ENCODE data around the gene SUN1. TPM values are rescaled to one million over a fixed set of nuclear protein-coding genes. Genes with fewer than 3 reads are reported as not detected.

Gene SUN1
- total RNA-seq, 2 donors from 2014 or later: 46.4 to 103 TPM

DNA sequence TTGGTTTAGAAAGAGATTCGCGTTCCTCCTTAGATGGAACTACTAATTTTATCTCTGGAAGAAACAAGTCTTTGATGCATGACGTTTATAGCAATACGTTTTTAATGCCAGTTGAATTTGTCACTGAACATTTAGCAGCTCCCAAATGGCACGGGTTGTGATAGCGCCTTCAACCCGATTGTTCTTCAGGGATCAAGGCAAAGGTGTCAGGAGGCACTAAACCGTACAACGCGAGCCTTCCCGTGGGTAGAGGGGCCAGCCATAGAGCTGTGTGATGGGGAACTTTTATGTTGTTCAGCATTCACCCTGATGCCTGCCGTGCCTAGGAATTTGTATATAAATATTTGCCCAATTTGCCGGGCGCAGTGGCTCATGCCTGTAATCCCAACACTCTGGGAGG lies 47.4 kb downstream of the SUN1 start:
- Mint-ChIP-seq H3K4me3 (no peak overlapping the region), H3K9me3 (no peaks in the 10 kb centered on the region), H3K4me1 (peaks cover 13% of the 10 kb centered on the region), H3K36me3 (ENCODE audit: low read depth) (peaks cover 19% of the 10 kb centered on the region), H3K27ac (no peak overlapping the region), H3K27me3 (no peaks in the 10 kb centered on the region)
- no peak for ATAC-seq (replicated peaks)

DNA sequence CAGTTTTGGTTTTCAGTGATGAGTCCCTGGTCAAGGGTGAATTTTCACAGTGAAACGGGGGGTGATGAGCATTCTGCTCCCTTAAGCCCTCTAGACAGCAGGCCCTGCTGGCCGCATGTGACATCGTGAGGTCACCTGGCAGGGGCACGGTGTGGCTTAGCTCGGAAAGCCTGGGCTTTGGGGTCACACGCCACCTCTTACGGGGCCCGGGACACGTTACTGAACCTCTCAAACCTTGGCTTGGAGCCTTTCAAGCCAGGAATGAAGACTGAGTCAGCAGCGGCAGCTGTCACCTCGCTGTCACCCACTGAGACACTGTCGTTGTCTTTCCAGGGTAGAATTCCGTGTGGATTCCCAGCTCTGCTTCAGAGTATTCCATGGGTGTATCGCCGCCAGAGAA lies 48.2 kb downstream of the SUN1 start:
- Mint-ChIP-seq H3K27ac (no peak overlapping the region), H3K36me3 (ENCODE audit: low read depth) (peaks cover 19% of the 10 kb centered on the region), H3K4me3 (no peak overlapping the region), H3K4me1 (peaks cover 13% of the 10 kb centered on the region), H3K9me3 (no peaks in the 10 kb centered on the region), H3K27me3 (no peaks in the 10 kb centered on the region)
- no peak for ATAC-seq (replicated peaks)

DNA sequence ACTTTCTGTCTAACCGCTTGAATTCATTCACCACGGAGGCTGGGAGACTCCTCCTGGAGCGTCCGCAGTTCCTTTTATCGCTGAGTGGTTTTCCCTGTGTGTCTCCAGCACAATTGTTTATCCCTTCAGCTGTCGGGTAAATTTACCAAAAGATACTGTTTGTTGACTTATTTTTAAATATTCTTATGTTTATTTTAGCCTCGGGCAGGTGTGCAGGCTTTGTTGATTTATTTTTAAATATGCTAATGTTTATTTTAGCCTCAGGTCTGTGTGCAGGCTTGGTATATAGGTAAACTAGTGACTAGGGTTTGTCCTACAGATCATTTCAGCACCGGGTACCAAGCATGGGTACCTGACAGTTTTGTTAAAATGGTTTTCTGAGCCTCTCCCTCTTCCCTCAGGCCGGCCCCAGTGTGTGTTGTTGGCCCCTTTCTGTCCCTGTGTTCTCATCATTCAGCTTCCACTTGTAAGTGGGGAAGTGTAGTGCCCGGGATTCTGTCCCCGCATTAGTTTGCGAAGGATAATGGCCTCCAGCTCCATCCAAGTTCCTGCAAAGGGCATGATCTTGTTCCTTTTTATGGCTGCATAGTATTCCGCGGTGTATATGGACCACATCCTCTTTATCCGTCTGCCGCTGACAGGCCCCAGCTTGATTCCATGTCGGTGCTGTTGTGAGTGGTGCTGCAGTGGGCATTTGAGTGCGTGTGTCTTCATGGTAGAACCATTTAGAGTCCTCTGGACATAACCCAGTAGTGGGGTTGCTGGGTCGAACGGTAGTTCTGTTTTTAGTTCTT lies 49.4 kb downstream of the SUN1 start:
- H3K27me3 Mint-ChIP-seq: no peaks in the 10 kb centered on the region
- no peak overlapping the region for H3K4me3 Mint-ChIP-seq
- no peak overlapping the region for H3K27ac Mint-ChIP-seq
- ATAC-seq (replicated peaks): no peak
- H3K4me1 Mint-ChIP-seq: peaks cover 13% of the 10 kb centered on the region
- no peaks in the 10 kb centered on the region for H3K9me3 Mint-ChIP-seq
- peaks cover 19% of the 10 kb centered on the region for H3K36me3 Mint-ChIP-seq (ENCODE audit: low read depth)

DNA sequence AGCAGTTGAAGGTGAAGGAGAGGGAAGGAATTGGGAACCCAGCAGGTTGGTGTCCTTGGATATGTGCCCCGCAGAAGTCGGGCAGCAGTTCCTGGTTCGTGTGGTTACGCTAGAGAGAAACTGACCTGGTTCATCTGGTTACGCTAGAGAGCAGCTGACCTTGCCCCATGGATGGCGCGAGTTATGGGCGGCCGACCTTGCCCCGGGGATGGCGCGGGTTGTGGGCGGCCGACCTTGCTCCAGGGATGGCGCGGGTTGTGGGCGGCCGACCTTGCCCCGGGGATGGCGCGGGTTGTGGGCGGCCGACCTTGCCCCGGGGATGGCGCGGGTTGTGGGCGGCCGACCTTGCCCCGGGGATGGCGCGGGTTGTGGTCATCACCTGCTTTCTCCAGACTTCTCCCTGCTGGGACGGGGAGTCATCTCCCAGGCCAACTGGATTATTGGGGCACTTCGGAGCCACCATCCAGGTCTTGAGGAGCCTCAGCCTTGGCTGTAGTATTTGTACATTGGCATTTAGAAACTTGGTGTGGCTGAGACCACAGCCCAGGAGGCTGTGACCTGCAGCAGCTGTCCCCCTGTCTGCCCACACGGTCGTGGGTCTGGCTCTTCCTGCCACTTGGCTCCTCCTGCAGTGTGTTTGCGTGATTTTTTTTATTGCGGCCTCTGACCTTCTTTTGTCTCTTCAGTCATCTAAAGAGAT lies 50.2 kb downstream of the SUN1 start:
- Mint-ChIP-seq H3K27me3 (no peaks in the 10 kb centered on the region), H3K9me3 (no peaks in the 10 kb centered on the region), H3K36me3 (ENCODE audit: low read depth) (peaks cover 16% of the 10 kb centered on the region), H3K27ac (no peak overlapping the region), H3K4me1 (peaks cover 13% of the 10 kb centered on the region), H3K4me3 (no peak overlapping the region)
- ATAC-seq (replicated peaks): no peak

DNA sequence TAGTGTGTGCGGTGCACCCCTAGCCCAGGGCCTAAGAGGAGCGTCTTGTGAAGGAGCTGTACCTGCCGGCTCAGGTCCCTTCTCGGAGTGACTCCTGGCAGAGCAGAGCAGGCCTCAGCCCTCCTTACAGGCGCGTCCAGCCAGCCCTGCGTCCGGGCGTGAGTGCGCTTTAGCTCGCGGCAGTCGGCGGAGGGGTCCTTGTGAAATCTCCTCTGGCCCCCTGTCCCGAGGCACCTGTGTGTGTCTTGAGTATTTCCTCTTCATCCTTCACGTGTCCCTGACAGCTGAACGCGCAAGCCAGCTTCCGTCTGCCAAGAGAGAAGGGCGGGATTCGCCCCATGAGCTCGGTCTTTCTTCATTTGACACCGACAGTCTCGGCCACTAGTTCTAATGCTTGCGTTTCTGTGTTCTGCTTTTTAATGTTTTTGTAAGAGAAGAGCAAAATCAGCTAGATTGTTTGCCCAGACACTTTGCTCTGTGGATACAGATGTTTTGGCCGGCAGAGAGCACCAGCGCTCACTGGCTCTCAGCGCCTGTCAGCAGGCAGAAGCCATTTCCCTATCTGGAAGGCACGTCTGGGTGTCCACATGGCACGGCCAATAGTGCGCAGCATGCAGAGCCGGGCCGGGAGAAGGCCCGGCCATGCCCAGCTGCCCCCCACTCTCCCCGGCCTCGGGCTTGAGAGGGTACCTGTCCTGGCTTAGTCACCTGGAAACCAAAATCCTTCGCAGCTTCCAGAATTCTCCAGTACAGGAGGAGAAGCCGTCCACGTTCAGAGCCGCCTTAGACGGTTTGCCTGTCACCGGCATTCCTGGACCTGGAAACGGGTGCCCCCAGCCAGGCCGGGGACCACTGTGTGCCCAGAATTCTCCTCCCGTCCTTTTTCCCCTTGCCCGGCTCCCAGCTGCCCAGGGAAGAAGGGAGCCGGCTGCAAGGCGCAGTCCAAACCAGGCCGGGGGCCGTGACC lies 51.1 kb downstream of the SUN1 start:
- ATAC-seq (replicated peaks): no peak
- peaks cover 9% of the 10 kb centered on the region for H3K4me1 Mint-ChIP-seq
- no peak overlapping the region for H3K27ac Mint-ChIP-seq
- no peaks in the 10 kb centered on the region for H3K27me3 Mint-ChIP-seq
- H3K9me3 Mint-ChIP-seq: no peaks in the 10 kb centered on the region
- H3K4me3 Mint-ChIP-seq: no peak overlapping the region
- H3K36me3 Mint-ChIP-seq (ENCODE audit: low read depth): peaks cover 18% of the 10 kb centered on the region

DNA sequence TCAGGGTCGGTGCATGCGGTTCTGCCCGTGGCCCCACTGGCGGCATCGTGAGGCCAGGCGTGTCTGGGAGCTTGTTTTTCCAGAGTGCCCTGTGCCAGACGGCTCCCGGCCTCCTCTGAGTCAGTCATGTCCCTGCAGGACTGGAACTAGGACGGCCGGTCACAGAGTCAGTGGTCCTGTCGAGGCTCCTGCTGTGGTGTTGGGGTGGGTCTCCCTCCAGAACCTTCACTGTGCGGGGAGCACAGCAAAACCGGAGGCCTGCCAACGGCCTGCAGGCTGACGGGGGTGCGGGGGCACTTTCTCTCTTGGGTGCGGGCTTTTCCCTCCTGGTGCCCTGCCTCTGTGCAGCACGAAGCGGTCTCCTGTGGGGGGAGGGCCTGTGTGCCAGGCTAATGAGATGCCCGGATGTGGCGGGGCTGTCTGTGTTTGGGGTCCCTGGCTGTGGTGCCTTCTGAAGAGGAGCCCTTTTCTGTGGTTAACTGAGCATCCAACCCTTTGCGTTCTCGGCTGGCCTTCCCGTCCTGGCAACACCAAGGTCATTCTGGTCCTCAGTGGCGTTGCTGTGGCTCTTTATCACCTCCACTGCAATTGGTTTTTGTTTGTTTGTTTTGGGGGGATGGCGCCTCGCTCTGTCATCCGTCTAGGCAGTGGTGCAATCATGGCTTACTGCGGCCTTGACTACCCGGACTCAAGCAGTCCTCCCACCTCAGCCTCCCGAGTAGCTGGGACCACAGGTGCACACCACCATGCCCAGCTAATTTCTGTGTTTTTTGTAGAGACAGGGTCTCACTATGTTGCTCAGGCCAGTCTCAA lies 52.1 kb downstream of the SUN1 start:
- Mint-ChIP-seq H3K27me3 (no peaks in the 10 kb centered on the region), H3K27ac (no peak overlapping the region), H3K4me3 (no peak overlapping the region), H3K9me3 (no peaks in the 10 kb centered on the region), H3K36me3 (ENCODE audit: low read depth) (peaks cover 18% of the 10 kb centered on the region), H3K4me1 (peaks cover 5% of the 10 kb centered on the region)
- ATAC-seq (replicated peaks): no peak

DNA sequence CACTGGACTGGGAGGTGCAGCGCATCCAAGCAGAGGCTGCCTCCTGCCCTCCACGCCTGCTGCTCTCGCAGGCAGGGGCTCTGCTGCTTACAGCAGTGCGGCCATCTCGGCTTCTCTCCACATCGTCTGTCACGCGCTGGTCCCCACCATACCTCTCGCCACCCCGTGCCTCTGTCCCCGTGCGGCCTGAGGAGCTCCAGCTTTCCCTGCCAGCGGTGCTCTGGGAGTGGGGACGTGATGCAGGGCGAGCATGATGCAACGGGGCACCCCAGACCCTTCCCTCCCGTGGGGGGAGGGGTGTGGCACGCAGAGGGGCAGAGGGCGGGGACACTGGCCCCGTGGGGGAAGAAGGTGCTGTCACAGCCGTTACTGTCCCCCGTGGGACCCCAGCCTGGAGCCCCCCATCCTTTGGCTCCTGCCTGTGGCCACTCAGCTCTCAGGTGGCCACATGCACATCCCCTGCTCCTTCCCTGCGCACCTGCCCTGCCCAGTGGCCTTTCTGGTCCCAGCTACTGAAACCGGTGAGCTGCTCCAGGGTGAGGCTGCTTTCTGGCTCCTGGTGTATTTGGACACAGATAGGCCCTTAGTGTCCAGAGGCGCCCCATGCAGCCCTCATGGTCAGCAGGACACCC lies 53.1 kb downstream of the SUN1 start:
- Mint-ChIP-seq H3K36me3 (ENCODE audit: low read depth) (peaks cover 20% of the 10 kb centered on the region), H3K4me3 (no peak overlapping the region), H3K4me1 (peaks cover 5% of the 10 kb centered on the region)

GRCh38 chr7:885893-886625 lies 53.8 kb downstream of the SUN1 start:
- Mint-ChIP-seq H3K9me3 (no peaks in the 10 kb centered on the region), H3K27ac (no peak overlapping the region), H3K4me3 (no peak overlapping the region), H3K4me1 (peaks cover 5% of the 10 kb centered on the region), H3K27me3 (no peaks in the 10 kb centered on the region), H3K36me3 (ENCODE audit: low read depth) (peaks cover 27% of the 10 kb centered on the region)
- no peak for ATAC-seq (replicated peaks)

More for the DNA sequence above, 53.1 kb downstream of the SUN1 start:
- H3K27ac Mint-ChIP-seq: no peak overlapping the region
- H3K27me3 Mint-ChIP-seq: no peaks in the 10 kb centered on the region
- no peak for ATAC-seq (replicated peaks)
- H3K9me3 Mint-ChIP-seq: no peaks in the 10 kb centered on the region

DNA sequence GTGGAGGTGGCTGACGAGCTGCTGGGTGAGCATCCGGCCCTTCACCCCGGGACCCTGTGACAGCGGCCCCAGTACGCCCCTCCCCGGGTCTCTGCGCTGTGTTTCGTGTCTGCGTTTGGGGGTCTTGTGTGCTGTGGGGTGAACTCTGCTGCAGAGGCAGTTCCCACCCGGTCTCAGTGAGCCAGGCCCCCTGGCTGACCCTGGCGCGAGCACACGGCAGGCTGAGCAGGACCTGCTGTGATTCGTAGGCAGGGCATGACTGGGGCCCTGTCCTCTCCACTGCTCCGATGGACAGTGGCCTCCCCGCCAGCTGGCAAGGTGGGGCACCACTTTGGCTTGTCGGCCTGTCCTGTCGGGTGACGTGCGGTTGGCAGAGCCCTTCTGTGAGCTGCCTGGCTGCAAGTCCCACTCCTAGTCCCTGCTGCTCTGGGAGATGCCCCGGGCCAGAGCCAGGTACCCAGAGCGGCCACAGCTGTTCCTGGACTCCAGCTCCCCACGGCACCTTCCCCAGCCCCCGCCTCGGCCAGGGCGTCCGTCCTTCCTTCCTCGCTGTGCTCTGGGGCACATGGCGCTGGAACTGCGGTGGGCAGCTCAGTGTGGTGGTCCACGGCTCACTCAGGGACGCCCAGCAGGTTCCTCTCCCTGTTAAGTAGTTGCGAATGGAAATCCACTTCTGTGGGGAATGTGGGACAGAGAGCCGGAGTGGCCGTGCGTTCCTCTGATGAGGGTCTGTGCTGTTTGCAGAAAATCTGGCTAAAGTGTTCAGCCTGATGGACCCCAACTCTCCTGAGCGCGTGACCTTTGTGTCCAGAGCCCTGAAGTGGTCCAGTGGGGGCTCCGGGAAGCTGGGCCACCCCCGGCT lies 54.6 kb downstream of the SUN1 start:
- Mint-ChIP-seq H3K27ac (no peak overlapping the region), H3K4me3 (no peak overlapping the region), H3K4me1 (peaks cover 3% of the 10 kb centered on the region)

DNA sequence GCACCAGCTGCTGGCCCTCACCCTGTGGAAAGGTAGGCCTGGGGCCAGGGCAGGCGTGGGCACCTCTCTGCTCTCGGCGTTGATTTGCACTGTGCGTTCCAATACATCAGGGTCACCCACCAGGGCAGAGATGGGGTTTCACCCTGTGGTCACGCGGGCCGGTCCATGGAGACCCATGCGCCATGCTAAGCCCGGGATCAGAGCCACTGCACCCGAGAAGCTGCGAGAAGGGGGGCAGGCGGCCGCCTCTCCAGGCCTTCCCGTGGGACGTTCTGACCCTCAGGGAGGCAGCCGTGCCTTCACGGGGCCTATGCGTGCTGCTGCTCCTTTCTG lies 55.2 kb downstream of the SUN1 start:
- Mint-ChIP-seq H3K36me3 (ENCODE audit: low read depth) (peaks cover 34% of the 10 kb centered on the region), H3K4me3 (no peak overlapping the region), H3K27ac (no peak overlapping the region), H3K4me1 (peaks cover 3% of the 10 kb centered on the region), H3K9me3 (no peaks in the 10 kb centered on the region), H3K27me3 (no peaks in the 10 kb centered on the region)
- ATAC-seq (replicated peaks): no peak

More for the DNA sequence above, 54.6 kb downstream of the SUN1 start:
- Mint-ChIP-seq H3K27me3 (no peaks in the 10 kb centered on the region), H3K36me3 (ENCODE audit: low read depth) (peaks cover 29% of the 10 kb centered on the region), H3K9me3 (no peaks in the 10 kb centered on the region)
- no peak for ATAC-seq (replicated peaks)

DNA sequence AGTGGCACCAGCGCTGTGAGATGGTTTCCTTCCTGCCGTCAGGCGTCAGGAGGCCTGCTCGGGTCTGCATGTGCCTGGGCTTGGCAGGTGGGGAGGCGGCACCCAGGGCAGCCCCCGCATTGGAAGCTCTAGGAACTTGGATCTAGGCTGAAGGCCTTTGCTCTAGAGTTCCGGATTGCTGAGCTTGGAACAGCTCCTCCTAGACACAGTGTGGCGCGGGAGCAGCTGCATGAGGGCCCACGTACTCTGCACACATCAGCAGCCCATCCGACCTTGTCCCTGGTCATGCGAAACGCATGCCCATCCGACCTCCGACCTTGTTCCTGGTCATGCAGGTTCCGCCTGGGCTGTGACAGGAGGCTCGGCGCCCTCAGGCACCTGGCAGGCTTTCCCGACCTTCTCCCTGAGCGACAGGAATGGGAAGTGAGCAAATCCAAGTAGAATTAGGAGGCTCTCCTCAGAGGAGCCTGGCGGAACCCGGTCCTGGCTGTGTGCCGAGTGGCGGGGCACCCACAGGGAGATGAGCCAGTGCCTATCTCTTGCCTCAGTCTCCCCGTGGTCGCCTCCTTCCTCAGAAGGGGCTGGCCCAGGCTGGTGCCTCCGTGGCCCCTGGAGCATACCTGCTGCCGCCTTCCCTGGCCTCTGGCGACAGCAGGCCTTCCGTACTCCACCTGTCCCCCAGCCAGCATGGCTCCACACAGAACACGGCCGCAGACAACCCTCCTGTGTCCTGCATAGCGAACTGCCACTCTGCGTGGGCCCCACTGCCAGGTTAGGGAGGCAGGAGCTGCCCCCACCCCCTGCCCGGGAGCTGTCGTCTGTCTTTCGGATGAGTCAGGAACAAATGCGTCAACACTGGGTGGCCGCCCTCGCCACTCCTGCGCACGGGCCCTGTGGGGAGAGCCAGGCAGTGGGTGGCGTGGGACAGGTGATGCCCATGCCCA lies 56.1 kb downstream of the SUN1 start:
- peaks cover 43% of the 10 kb centered on the region for H3K36me3 Mint-ChIP-seq (ENCODE audit: low read depth)
- no peak overlapping the region for H3K27ac Mint-ChIP-seq
- no peaks in the 10 kb centered on the region for H3K9me3 Mint-ChIP-seq
- H3K4me3 Mint-ChIP-seq: no peak overlapping the region
- peaks cover 9% of the 10 kb centered on the region for H3K4me1 Mint-ChIP-seq
- no peaks in the 10 kb centered on the region for H3K27me3 Mint-ChIP-seq
- ATAC-seq (replicated peaks): no peak

DNA sequence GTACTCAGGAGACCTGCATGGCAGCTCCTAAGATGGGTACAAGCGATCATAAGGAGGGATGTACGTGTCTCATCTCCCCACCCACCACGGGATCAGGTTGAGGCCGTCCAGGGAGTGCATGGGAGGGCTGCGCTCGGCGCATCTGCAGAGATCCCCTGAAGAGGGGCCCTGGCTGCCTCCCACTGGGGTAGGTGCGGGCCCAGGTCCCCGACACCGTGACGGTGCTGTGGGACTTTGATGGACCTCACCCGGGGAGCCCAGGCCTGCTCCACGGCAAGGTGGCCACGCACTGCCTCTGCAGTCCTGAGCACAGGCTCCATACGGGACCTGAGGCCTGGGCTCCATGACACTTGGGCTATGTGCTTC lies 56.7 kb downstream of the SUN1 start:
- ATAC-seq (replicated peaks): no peak
- Mint-ChIP-seq H3K27ac (no peak overlapping the region), H3K27me3 (no peaks in the 10 kb centered on the region), H3K9me3 (no peaks in the 10 kb centered on the region), H3K4me1 (peaks cover 9% of the 10 kb centered on the region), H3K36me3 (ENCODE audit: low read depth) (peaks cover 50% of the 10 kb centered on the region), H3K4me3 (no peak overlapping the region)

All from activated T-helper 17 cell treated with anti-CD3 and anti-CD28 coated beads, Interleukin-2, amount 50 U/mL, for 72 hours (primary cell).